SU-DHL-6 (cell line): Measurements from ENCODE around the gene STIM2.

Experiments
- H2AFZ ChIP-seq: fragments of 200-600 bp; sonication (generic); 2 replicates; pipeline ENCODE4 v1.6.1; 2014; ENCODE audit warnings: low read depth, mild to moderate bottlenecking, moderate library complexity, mixed read lengths, antibody characterized with exemption, low read length; ENCODE audit not compliant: severe bottlenecking
- H3F3A ChIP-seq: fragments of 200-600 bp; shearing (Covaris generic); 2 replicates; pipeline ENCODE4 v1.6.0; 2016; ENCODE audit warnings: antibody characterized with exemption, mild to moderate bottlenecking; ENCODE audit not compliant: insufficient read depth
- H3K27ac ChIP-seq: fragments of 200-600 bp; sonication (generic); 2 replicates; pipeline ENCODE4 v1.5.1; 2016; ENCODE audit warnings: low read depth, mild to moderate bottlenecking, low read length, moderate library complexity, mixed read lengths
- H3K27me3 ChIP-seq: fragments of 200-600 bp; sonication (generic), shearing (Covaris generic); 2 replicates; pipeline ENCODE4 v1.6.0; 2014; ENCODE audit warnings: mild to moderate bottlenecking, low read length
- H3K36me3 ChIP-seq: fragments of 200-600 bp; sonication (generic); 2 replicates; pipeline ENCODE4 v1.6.1; 2014; ENCODE audit warnings: mild to moderate bottlenecking, low read length, mixed read lengths
- H3K4me2 ChIP-seq: fragments of 300-600, 200-600 bp; shearing (Covaris generic), sonication (generic); 2 replicates; pipeline ENCODE4 v1.6.0; 2014; ENCODE audit warnings: low read length, low read depth, mild to moderate bottlenecking; ENCODE audit not compliant: poor library complexity, severe bottlenecking
- H3K4me3 ChIP-seq: fragments of 200-600 bp; sonication (generic); 2 replicates; pipeline ENCODE4 v1.5.1; 2014; ENCODE audit warnings: antibody characterized with exemption, low read length, mild to moderate bottlenecking, mixed read lengths; ENCODE audit not compliant: insufficient read depth, poor library complexity, severe bottlenecking
- H3K79me2 ChIP-seq: fragments of 200-600 bp; sonication (generic); 2 replicates; pipeline ENCODE4 v1.6.1; 2014; ENCODE audit warnings: mild to moderate bottlenecking, low read length, moderate library complexity; ENCODE audit not compliant: insufficient read depth
- H3K9ac ChIP-seq: fragments of 200-600 bp; sonication (generic); 2 replicates; pipeline ENCODE4 v1.7.0; 2014; ENCODE audit warnings: mild to moderate bottlenecking, low read length
- H3K9me2 ChIP-seq: fragments of 200-600 bp; sonication (generic); replicated peaks from 2 replicates; pipeline ENCODE4 v1.6.1; 2014; ENCODE audit warnings: low read length; ENCODE audit not compliant: insufficient read depth
- H3K9me3 ChIP-seq: fragments of 200-600 bp; sonication (generic); 2 replicates; pipeline ENCODE4 v1.6.1; 2014; ENCODE audit warnings: low read length, mixed read lengths; ENCODE audit not compliant: insufficient read depth
- H4K20me1 ChIP-seq: fragments of 200-600 bp; sonication (generic); 2 replicates; pipeline ENCODE4 v1.6.1; 2014; ENCODE audit warnings: low read depth, mild to moderate bottlenecking, antibody characterized with exemption, low read length, moderate library complexity, mixed read lengths
- EZH2phosphoT487 ChIP-seq: fragments of 200-600 bp; sonication (generic), shearing (Covaris generic); conservative IDR thresholded peaks from 2 replicates; pipeline ENCODE4 v1.6.1; 2018; ENCODE audit warnings: mild to moderate bottlenecking, antibody characterized with exemption, low read length, moderate library complexity, mixed read lengths
- TF ChIP-seq, protein P1 (sequence below): fragments of 200-600 bp; sonication (generic); IDR thresholded peaks from one replicate; pipeline ENCODE4 v1.5.1; 2017; ENCODE audit warnings: antibody characterized with exemption, mild to moderate bottlenecking, low read length, moderate library complexity; ENCODE audit not compliant: insufficient read depth, poor library complexity, severe bottlenecking

STIM2 gene

DNA sequence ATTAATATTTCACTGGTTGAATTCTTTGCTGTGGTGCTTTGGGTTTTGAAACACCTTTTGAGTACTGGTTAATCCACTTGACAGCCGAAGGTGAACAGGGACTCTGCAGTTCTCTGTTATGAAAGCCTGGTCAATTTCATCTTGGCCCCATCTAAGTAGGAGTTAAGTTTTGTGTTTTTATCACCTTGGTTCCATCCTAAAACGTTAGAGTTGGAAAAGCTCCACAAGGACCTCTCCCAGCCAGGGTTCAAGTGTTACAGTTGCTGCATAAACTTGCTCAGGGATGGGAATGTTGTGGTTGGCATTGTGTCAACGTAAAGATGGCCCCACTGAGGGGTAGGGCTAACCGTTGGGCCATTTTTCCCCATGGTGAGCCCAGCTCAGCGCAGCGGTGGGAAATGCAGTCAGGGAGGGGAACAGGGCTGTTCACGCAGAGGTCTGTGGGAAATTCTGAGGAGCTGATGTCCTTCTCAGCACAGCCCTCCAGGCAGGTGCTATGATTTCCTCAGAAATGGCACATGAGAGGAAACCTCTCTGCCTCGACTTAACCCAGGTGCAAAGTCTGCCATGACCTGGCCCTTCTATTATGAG lies 188.7 kb downstream of the STIM2 start:
- Histone ChIP-seq H3K9ac (no peak overlapping the region), H3K79me2 (no peaks in the 10 kb centered on the region), H3K4me2 (no peak overlapping the region), H3K9me2 (no peaks in the 10 kb centered on the region), H3K4me3 (no peak overlapping the region), H3F3A (no peaks in the 10 kb centered on the region), H4K20me1 (no peaks in the 10 kb centered on the region), H3K27ac (no peak overlapping the region), H2AFZ (no peak overlapping the region), H3K9me3 (no peaks in the 10 kb centered on the region), H3K27me3 (no peaks in the 10 kb centered on the region; the same call in 1 of the 2 replicates), H3K36me3 (no peaks in the 10 kb centered on the region)
- TF ChIP-seq, protein P1, sequence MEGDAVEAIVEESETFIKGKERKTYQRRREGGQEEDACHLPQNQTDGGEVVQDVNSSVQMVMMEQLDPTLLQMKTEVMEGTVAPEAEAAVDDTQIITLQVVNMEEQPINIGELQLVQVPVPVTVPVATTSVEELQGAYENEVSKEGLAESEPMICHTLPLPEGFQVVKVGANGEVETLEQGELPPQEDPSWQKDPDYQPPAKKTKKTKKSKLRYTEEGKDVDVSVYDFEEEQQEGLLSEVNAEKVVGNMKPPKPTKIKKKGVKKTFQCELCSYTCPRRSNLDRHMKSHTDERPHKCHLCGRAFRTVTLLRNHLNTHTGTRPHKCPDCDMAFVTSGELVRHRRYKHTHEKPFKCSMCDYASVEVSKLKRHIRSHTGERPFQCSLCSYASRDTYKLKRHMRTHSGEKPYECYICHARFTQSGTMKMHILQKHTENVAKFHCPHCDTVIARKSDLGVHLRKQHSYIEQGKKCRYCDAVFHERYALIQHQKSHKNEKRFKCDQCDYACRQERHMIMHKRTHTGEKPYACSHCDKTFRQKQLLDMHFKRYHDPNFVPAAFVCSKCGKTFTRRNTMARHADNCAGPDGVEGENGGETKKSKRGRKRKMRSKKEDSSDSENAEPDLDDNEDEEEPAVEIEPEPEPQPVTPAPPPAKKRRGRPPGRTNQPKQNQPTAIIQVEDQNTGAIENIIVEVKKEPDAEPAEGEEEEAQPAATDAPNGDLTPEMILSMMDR, result no peak
- TF ChIP-seq EZH2phosphoT487, result no peak

DNA sequence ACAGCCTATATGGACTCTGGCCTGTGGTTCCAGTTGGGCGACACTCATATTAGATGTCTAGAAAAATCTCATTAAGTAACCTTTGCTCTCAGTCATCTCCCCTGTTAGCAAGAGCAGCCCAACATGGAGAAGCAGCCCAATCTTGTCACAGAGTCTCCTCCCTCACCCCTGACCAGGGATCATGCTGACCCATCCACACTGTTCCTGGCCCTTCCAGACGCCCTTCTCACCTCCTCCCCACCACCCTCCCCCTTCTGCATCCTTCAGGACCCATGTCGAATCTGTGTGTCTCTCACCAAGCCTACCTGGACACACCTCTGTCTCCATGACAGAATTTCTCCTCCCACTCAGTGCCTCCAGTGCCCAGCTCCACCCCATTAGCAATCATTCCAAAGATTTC lies 190.1 kb downstream of the STIM2 start:
- Histone ChIP-seq H3K9me3 (no peaks in the 10 kb centered on the region), H3K27me3 (no peaks in the 10 kb centered on the region; the same call in 1 of the 2 replicates), H3K4me3 (no peak overlapping the region), H4K20me1 (no peaks in the 10 kb centered on the region), H3K27ac (no peak overlapping the region), H2AFZ (no peak overlapping the region), H3K9me2 (no peaks in the 10 kb centered on the region), H3F3A (no peaks in the 10 kb centered on the region), H3K79me2 (no peaks in the 10 kb centered on the region), H3K9ac (no peak overlapping the region), H3K4me2 (no peak overlapping the region), H3K36me3 (no peaks in the 10 kb centered on the region)
- TF ChIP-seq EZH2phosphoT487, result no peak
- TF ChIP-seq, protein P1, result no peak

GRCh38 chr4:27055221-27055760 lies 194.7 kb downstream of the STIM2 start:
- H3K27me3 ChIP-seq, result no peaks in the 10 kb centered on the region; the same call in 1 of the 2 replicates
- no peaks in the 10 kb centered on the region for H3K79me2 ChIP-seq
- no peak overlapping the region for H3K4me2 ChIP-seq
- no peaks in the 10 kb centered on the region for H3K36me3 ChIP-seq
- no peak overlapping the region for H2AFZ ChIP-seq
- no peak overlapping the region for H3K27ac ChIP-seq
- H3K9me3 ChIP-seq, result no peaks in the 10 kb centered on the region
- H3K9me2 ChIP-seq, result no peaks in the 10 kb centered on the region
- H3K4me3 ChIP-seq, result no peak overlapping the region
- no peaks in the 10 kb centered on the region for H4K20me1 ChIP-seq
- TF ChIP-seq EZH2phosphoT487, result no peak
- TF ChIP-seq, protein P1, result no peak
- H3F3A ChIP-seq, result no peaks in the 10 kb centered on the region
- H3K9ac ChIP-seq, result no peak overlapping the region
